ENCODE data around the gene LRRIQ4.

DNA sequence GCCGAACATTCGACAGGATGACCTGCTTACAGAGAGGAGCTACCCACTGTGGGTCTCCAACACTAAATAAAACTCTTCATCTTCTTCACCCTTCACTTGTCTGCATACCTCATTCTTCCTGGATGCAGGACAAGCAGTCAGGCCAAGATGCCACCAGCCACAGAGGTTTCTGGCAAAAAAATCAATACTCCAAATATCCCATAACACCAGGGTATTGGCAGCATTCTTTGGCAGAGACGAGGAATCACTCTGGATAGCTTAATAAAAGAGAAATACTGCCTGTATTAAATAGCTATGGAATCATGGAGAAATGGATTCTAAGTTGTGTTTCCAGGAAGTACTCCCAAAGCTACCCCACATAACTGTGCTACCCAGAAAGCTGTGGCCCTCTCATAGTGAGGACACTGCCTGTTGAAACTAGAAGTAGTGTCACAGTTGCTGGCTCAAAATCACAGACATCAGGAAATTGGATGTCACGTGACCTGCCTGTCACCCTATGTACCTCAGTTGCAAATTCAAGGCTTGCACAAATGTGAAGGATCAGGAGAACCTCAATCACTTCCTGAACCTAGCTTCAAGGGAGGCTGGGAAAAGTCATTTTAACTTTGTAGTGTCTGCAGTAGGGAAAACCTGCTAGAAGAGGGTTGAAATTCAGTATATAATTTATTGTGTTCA is 68.0 kb downstream of the LRRIQ4 start:
- TF ChIP-seq, protein P1, sequence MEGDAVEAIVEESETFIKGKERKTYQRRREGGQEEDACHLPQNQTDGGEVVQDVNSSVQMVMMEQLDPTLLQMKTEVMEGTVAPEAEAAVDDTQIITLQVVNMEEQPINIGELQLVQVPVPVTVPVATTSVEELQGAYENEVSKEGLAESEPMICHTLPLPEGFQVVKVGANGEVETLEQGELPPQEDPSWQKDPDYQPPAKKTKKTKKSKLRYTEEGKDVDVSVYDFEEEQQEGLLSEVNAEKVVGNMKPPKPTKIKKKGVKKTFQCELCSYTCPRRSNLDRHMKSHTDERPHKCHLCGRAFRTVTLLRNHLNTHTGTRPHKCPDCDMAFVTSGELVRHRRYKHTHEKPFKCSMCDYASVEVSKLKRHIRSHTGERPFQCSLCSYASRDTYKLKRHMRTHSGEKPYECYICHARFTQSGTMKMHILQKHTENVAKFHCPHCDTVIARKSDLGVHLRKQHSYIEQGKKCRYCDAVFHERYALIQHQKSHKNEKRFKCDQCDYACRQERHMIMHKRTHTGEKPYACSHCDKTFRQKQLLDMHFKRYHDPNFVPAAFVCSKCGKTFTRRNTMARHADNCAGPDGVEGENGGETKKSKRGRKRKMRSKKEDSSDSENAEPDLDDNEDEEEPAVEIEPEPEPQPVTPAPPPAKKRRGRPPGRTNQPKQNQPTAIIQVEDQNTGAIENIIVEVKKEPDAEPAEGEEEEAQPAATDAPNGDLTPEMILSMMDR (IDR thresholded peaks at IDR 0.05), result no peak
- TF ChIP-seq POLR2A (IDR thresholded peaks at IDR 0.05), result no peak
